IPS-15b (cell line): ENCODE data around the gene GPR55.
A peak's percentile ranks its signal among the peaks of the same experiment; 100 is the strongest.
"Not testable (repeated sequence)": the region's sequence is repeated elsewhere in the genome, so short reads cannot be mapped to it uniquely, and the experiment has no call there.

Experiments used
- H3K27me3 ChIP-seq: one replicate; pipeline ENCODE4 v1.6.1; 2013; ENCODE audit warnings: low read length; ENCODE audit not compliant: control insufficient read depth, insufficient read depth
- H3K36me3 ChIP-seq: one replicate; pipeline ENCODE4 v1.6.1; 2013; ENCODE audit warnings: low read length; ENCODE audit not compliant: control insufficient read depth, insufficient read depth
- H3K4me1 ChIP-seq: one replicate; pipeline ENCODE4 v1.6.1; 2013; ENCODE audit warnings: mild to moderate bottlenecking, low read length; ENCODE audit not compliant: control insufficient read depth, insufficient read depth
- H3K4me3 ChIP-seq: one replicate; pipeline ENCODE4 v1.5.1; 2013; ENCODE audit warnings: low read depth, low read length
- H3K9ac ChIP-seq: one replicate; pipeline ENCODE4 v1.6.1; 2013; ENCODE audit warnings: low read depth, mild to moderate bottlenecking, low read length
- H3K9me3 ChIP-seq: one replicate; pipeline ENCODE4 v1.6.1; 2013; ENCODE audit warnings: mild to moderate bottlenecking, low read length; ENCODE audit not compliant: control insufficient read depth, insufficient read depth

GPR55 gene

DNA sequence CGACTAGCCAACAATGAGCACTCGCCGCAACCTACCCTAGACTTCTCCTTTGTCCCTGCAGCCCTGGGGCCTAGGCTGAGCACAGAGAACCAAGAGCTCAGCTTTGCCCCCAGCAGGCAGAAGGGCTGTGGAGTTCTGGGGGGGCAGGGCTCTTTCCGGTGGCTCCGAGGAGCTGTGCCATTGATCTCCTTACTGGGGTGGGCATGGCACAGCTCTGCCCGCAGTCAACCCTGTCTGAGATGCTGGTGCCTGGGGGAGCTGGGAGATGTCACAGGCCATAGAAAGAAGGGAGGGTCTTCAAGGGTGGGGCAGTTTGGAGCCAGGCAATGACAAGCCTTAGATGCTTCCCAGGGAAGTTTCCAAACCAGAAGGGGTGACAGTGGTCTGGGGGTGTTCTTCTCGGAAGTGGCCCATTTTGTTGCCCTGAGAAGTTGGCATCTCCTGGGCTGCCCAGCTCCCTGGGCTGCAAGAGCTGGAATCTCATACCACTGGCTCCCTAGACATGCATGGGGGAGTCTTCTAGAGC is 14.1 kb upstream of the GPR55 start:
- no peak overlapping the region for H3K4me3 ChIP-seq
- no peaks in the 10 kb centered on the region for H3K27me3 ChIP-seq
- no peak overlapping the region for H3K9ac ChIP-seq
- no peaks in the 10 kb centered on the region for H3K36me3 ChIP-seq
- no peaks in the 10 kb centered on the region for H3K4me1 ChIP-seq
- peaks cover 5% of the 10 kb centered on the region for H3K9me3 ChIP-seq

DNA sequence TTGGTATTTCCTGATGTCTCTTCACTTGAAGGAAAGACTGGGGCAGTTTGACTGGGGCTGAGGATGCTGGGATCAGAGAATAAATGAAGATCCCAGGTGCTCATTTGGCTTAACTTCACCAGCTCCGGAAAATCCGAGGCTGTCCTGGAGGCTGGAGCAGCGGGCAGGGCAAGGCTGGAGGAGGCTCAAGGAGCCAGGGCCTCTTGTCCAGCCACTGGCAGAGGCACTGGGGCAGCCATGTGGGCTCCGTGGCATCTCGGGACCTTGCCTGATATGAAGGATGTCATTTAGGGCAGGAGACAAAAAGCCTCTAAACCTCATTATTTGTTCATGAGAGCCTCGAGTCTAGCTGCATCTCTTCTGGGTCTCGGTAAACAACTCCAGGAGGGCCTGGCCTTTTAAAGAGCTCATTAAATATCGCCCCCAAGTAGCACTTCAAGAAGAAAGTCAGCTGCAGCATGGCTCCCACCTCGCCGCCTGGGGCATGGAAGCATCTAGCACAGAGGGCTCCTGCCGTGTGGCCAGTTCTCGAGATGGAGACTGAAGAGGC is 13.5 kb upstream of the GPR55 start:
- Histone ChIP-seq H3K27me3 (no peaks in the 10 kb centered on the region), H3K9ac (no peak overlapping the region), H3K9me3 (peaks cover 5% of the 10 kb centered on the region), H3K36me3 (no peaks in the 10 kb centered on the region), H3K4me3 (no peak overlapping the region), H3K4me1 (no peaks in the 10 kb centered on the region)

- no peaks in the 10 kb centered on the region for H3K4me1 ChIP-seq
- H3K36me3 ChIP-seq = no peaks in the 10 kb centered on the region
- no peak overlapping the region for H3K9ac ChIP-seq
- H3K27me3 ChIP-seq = no peaks in the 10 kb centered on the region
- peaks cover 5% of the 10 kb centered on the region for H3K9me3 ChIP-seq
- no peak overlapping the region for H3K4me3 ChIP-seq
Observed at GRCh38 chr2:230938098-230938497, 13.1 kb upstream of the GPR55 start.

DNA sequence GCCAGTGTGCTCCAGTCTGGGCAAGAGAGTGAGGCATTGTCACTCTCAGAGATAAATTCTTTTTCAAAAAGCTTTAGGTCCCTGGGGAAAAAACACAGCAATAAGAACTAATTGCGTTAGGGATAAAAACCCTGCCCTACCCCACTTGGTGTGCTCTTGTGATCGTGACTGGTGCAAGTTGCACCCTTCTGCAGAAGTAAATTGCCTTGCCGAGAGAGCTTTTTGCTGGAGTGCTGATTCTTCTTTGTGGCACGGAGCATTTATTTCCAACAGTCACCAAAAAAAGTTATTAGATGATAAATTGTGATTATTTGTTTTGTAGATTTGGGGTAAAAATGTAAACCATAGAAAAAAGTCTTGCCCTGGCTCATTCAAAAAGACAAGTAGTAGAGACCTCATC is 12.3 kb upstream of the GPR55 start:
- H3K27me3 ChIP-seq = no peaks in the 10 kb centered on the region
- no peaks in the 10 kb centered on the region for H3K4me1 ChIP-seq
- H3K9ac ChIP-seq = no peak overlapping the region
- peaks cover 5% of the 10 kb centered on the region for H3K9me3 ChIP-seq
- H3K36me3 ChIP-seq = no peaks in the 10 kb centered on the region
- H3K4me3 ChIP-seq = no peak overlapping the region

DNA sequence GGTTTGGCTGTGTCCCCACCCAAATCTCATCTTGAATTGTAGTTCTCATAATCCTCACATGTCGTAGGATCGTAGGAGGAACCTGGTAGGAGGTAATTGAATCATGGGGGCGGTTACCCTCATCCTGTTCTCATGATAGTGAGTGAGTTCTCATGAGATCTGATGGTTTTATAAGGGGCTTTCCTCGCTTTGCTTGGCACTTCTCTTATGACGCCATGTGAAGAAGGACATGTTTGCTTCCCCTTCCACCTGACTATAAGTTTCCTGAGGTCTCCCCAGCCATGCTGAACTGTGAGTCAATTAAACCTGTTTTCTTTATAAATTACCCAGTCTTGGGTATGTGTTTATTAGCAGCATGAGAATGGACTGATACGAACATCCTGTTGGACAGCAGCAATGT is 11.2 kb upstream of the GPR55 start:
- H3K9me3 ChIP-seq, H3K27me3 ChIP-seq, H3K36me3 ChIP-seq: not testable (repeated sequence)

GRCh38 chr2:230935130-230935430 is 10.0 kb upstream of the GPR55 start:
- H3K36me3 ChIP-seq = no peaks in the 10 kb centered on the region
- H3K4me3 ChIP-seq = no peak overlapping the region
- H3K9ac ChIP-seq = no peak overlapping the region
- H3K4me1 ChIP-seq = no peaks in the 10 kb centered on the region
- H3K9me3 ChIP-seq = peaks cover 5% of the 10 kb centered on the region
- H3K27me3 ChIP-seq = no peaks in the 10 kb centered on the region

More for the DNA sequence above, 11.2 kb upstream of the GPR55 start:
- not testable (repeated sequence) for H3K4me3 ChIP-seq, H3K9ac ChIP-seq, H3K4me1 ChIP-seq

- H3K27me3 ChIP-seq = no peaks in the 10 kb centered on the region
- no peak overlapping the region for H3K4me3 ChIP-seq
- H3K9me3 ChIP-seq = peaks cover 5% of the 10 kb centered on the region
- no peaks in the 10 kb centered on the region for H3K36me3 ChIP-seq
- no peak overlapping the region for H3K9ac ChIP-seq
- H3K4me1 ChIP-seq = no peaks in the 10 kb centered on the region
Observed at GRCh38 chr2:230934231-230935129, 9.4 kb upstream of the GPR55 start.

DNA sequence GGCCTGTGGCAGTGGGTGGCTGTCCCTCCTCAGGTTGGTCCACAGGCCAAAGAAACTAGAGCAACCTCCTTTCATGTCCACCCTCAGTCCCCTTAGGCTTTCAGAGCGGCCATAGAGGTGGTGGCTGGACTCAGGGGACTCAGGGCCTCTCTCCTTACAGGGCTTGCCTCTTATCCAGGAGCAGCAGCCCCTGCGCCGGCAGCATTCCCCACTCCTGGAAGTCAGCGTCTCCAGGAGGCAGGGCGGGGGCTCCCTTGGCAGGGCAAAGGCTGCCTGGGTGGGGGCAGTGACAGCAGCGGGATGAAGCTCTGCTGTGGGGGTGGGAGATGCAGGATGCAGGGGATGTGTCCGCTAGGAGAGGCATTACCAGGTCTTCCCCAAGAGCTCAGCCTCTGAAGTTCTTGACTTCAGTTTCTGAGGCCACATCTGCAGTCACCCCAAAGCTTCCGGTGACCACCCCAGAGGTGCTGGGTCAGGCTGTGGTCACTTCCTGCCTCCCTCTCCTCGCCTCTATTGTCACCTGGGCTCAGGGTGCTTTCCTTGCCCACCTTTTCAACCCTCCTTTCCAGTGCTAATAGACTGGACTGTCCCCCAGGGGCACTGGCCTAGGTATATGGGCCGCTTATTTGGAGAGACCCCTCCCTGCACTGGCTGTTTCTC is 8.6 kb upstream of the GPR55 start:
- no peak overlapping the region for H3K4me3 ChIP-seq
- H3K9ac ChIP-seq = no peak overlapping the region
- no peaks in the 10 kb centered on the region for H3K4me1 ChIP-seq
- H3K27me3 ChIP-seq = no peaks in the 10 kb centered on the region
- H3K9me3 ChIP-seq = peaks cover 5% of the 10 kb centered on the region
- H3K36me3 ChIP-seq = no peaks in the 10 kb centered on the region

DNA sequence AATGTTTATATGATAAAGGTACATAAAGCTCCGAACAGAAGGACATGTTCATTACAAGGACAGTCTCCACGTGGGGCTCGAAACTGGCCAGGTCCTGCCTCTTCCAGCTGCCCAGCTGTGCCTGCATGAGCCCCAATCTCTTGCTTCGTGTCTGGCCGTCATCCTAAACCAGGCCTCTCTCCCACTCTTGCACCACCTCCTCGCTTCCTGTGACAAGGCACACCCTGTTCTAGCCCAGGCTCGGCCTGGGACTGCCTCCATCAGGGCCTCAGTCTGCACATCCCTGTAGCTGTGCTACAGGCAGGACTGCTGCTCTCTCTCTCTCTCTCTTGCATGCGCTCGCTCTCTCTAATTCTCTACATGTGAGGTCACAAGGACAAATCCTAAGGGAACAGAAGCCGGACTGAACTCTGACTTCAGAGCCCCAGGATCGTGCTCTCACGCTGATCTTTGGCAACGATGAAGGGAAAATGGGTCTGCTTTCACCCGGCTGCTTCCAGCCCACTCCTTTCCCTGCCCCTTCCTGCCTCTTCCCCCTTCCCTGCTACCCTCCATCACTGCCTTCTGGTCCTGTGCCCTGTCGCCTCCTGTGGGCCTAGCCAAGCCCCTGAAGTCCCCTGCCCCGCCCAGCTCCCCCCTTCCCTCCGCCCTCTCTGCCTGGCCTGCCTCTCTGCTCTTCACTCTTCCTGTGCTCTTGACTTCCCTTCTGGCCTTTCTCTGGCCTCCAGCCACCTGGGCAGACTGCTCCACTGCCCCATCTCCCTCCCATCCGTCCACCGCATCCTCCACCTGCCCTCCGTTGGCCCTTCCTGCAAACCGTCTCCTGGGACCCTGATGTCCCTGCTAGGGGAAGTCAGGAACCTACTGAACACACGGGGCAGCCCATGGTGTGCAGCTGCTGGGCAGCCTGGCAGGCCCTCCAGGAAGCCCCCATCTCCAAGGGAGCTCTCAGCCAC is 7.8 kb upstream of the GPR55 start:
- Histone ChIP-seq H3K27me3 (no peaks in the 10 kb centered on the region), H3K4me3 (no peak overlapping the region), H3K9ac (peak overlapping the region; percentile 47), H3K36me3 (no peaks in the 10 kb centered on the region), H3K9me3 (peaks cover 5% of the 10 kb centered on the region), H3K4me1 (no peaks in the 10 kb centered on the region)

DNA sequence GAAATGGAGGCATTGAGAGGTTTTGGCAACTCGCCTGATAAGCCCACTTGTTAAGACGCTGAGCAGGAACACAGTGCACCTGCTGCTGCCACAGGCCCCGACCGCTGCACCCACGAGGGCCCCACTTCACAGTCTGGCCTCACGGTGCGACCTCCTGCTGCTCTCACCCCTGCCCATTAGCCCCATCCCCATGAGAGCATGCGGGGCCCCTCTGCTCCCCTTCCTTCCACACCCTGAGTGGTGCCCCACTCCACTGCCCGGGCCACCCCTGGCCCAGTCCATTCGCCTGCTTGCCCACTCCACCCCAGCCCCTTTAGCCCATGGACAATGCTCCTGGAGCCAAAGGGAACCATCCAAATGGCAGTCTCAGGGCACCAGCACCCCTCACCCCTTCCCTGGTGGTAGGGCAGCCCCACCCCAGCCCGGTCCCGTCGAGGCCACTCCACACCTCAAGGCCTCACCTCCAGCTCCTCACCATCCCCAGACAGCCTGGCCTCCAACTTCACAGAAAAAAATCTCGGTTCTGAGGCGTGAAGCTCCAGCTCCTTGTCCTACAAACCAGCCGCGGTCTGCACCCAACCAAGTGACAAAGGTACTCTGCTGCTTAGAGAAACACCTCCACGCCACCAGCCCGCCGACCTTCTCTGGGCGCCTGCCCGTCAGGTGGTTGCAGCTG is 6.7 kb upstream of the GPR55 start:
- no peak overlapping the region for H3K4me3 ChIP-seq
- no peaks in the 10 kb centered on the region for H3K27me3 ChIP-seq
- no peaks in the 10 kb centered on the region for H3K9me3 ChIP-seq
- H3K9ac ChIP-seq = no peak overlapping the region
- no peaks in the 10 kb centered on the region for H3K4me1 ChIP-seq
- H3K36me3 ChIP-seq = no peaks in the 10 kb centered on the region
